Activated naive CD4-positive, alpha-beta T cell (primary cell): ENCODE results near the gene FBXL7.

ENCODE experiments used
- DNase-seq, 4 experiments: peaks; one replicate each; lab custom pipeline; 2025; lab: John Stamatoyannopoulos, UW

FBXL7 gene

GRCh38 chr5:15502208-15502607 is 2.2 kb downstream of the FBXL7 start:
- no peak for DNase-seq

DNA sequence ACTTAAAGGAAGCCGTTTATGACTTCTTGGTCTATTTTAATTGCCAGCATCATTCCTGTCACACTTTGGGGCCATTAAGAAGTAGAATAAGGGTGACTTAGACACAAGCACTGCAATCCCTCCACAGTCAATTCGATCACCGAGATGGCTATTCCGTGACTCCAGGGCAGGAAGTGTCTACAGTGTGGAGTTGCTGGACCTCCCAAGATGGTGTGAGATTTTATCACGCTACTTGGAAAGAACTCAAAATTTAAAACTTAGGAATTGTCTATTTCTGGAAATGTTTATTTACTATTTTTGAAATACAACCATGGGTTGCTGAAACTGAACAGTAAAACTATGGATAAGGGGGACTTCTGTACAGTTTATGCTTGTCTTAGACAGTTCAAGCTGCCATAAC is 6.2 kb downstream of the FBXL7 start:
- DNase-seq = no peak

GRCh38 chr5:15506897-15507296 is 6.9 kb downstream of the FBXL7 start:
- no peak for DNase-seq

DNA sequence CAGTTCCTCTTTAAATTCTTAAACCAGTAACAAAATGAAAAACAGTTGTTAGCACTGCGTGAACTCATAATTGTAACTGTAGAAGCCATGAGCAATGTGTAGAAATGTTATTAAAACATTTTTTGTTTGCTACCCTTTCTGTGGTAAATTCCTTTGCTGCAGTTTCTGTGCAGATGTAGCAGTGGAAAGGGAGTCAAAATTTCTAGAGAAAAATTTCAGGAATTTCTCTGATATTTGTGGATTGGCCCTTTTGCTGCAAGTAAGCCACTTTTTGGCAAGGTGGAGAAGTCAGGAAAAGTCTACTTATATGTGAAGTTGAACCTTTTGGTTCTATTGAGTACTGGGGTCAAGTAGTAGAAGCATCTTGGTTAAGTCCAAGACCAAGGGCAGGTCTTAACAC is 10.1 kb downstream of the FBXL7 start:
- DNase-seq = no peak

GRCh38 chr5:15510831-15511230 is 10.9 kb downstream of the FBXL7 start:
- DNase-seq = no peak

- DNase-seq = no peak
Observed at GRCh38 chr5:15513431-15513830, 13.5 kb downstream of the FBXL7 start.

- DNase-seq = no peak
Observed at GRCh38 chr5:15513911-15514310, 13.9 kb downstream of the FBXL7 start.

DNA sequence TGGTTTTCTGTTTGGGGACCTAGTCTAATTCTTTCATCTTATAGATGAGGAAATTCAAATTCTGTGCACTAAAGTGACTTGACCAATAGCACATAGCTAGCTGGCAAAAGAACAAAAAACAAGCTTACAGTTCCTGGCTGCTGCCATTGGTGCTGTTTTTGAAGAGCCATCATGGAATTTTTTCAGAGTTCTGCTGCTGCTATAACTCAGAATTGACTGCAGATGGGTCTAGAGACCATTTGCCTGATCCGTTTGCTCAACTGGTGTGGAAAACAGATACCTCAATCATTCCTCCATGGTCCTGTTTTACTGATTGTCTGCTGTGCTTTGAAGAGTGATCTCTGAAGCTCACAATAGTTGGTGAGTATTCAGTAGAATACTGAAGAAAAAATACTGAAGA is 15.2 kb downstream of the FBXL7 start:
- no peak for DNase-seq

DNA sequence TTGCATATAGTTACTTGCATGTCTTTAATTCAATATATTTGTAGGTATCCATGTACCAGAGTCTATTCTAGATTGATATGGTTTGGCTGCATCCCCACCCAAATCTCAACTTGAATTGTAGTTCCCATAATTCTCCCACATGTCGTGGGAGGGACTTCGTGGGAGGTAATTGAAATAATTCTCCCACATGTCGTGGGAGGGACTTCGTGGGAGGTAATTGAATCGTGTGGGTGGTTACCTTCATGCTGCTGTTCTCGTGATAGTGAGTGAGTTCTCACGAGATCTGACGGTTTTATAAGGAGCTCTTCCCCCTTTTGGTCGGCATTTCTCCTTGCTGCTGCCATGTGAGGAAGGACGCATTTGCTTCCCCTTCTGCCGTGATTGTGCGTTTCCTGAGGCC is 16.5 kb downstream of the FBXL7 start:
- DNase-seq = no peak

DNA sequence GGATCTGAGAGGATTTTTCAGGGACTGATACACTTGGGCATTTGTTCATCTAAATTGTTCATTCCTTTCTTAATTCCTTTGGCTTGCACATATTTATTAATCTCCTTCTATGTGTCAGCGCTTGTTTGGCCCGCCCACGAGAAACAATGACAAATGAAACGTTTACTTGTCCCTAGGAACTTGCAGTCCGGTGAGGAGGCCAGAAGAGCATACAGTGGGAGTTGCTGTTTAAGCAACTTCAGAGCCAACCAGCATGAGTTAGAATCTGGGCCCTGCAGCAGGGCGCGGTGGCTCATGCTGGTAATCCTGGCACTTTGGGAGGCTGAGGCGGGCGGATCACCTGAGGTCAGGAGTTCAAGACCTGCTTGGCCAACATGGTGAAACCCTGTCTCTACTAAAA is 18.8 kb downstream of the FBXL7 start:
- no peak for DNase-seq

DNA sequence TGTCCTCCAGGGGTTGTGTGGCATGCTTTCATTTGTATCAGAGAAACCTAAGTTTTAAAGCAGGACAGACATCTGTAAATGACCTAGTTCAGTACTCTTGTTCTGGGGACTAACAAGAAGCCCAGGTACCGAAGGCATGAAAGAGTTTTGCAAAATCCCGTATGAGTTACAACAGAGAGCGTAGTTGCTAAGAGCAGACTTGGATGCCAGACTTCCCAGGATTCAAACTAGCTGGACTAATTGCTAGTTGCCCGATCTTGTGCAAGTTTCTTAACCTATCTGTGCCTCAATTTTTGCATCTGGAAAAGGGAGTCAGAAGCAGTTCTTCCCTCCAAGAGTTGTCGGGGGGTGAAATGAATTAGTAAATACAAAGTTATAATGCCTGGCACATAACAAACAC is 20.9 kb downstream of the FBXL7 start:
- DNase-seq = no peak

DNA sequence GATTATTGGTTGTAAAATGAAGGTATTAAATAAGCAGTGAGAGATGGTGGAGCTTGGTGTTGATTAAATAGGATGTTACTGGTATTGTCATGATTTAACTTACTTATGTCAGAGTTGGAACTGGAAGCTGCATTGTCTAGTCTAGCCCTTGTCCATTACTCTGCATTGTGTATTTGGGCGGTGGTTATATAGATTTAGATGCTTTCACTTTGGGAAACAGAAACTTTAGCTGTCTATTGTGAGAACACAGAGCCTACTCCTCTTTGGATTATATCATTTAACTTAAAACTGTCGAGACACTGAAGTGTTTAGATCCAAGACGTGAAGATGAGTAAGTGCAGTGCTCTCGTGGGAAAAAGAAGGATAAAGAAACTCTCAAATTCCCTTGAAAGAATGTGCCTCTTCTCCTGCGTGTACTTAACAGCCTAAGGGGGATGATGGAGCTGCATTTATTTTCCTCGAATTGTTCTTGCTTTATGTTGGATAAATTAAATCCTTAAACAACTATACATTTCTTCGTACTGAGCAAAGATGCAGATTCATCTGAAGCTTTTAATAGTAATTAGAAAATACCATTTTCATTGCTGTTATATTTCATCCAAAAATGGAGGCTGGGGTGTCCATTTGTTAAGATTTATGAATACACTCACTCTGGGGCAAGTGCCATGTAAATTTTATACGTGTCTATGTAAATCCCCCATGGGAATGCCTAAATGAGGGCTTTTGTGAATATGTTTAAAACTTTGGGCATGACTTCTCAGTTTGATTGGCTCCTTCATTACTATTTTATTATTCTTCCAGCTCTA is 21.6 kb downstream of the FBXL7 start:
- no peak for DNase-seq

- DNase-seq = no peak
Observed at GRCh38 chr5:15522187-15522520, 22.2 kb downstream of the FBXL7 start.

DNA sequence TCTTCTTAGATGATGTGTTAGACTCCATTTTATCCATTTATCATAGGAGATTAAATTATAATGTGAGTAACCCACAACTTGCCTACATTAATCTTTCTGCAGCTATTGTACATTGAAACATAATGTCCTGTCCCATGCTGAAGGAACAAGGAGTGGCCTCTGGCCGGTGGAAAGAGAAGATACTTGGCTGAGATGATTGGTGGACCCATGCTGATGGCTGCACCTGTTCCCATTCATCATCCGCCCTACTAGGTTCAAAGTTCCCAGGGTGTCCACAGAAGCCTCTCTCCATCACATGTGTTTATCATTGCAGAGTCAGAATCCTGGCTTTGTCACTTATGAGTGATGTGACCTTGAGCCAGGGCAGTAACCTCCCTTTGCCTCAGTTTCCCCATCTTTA is 24.7 kb downstream of the FBXL7 start:
- DNase-seq = no peak

GRCh38 chr5:15525703-15526275 is 25.8 kb downstream of the FBXL7 start:
- no peak for DNase-seq

DNA sequence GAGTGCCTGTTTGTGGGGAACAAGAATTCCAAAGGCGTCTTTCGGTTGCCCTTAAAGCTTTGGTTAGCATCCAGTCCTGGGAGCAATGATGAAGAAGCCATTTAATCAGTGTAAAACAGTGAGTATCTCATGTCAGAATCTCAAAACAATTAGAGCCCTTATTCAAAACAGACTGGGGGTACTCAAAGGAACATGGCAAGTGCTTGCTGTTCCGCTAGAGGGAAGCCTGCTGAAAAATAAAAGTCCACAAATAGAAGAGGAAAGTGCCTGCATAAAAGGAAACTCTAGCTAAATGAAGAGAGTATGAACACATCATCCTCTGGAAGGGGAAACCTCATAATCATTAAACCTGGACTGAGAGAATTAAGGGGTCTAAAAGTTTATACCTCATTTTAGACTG is 26.4 kb downstream of the FBXL7 start:
- DNase-seq = no peak

GRCh38 chr5:15528476-15528875 is 28.5 kb downstream of the FBXL7 start:
- no peak for DNase-seq

GRCh38 chr5:15529013-15529412 is 29.0 kb downstream of the FBXL7 start:
- DNase-seq = no peak

DNA sequence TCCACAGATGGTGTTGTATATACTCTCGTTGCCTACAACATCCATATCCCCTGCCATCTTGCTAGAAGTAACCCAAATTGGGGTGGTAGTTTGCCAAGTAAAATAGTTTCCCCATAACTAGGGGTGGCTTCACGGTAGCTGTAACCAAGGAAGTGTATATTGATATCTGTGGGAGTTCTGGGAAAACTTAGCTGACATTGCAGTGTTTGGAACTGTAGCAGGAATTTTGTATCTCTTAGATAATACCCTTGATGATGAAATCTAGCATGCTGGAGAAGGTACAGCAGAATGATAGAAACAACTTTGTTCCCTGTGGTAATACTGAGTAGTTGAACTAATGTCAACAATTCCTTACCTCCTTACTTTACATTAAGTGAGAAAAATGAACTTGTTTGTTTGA is 29.8 kb downstream of the FBXL7 start:
- DNase-seq = no peak

DNA sequence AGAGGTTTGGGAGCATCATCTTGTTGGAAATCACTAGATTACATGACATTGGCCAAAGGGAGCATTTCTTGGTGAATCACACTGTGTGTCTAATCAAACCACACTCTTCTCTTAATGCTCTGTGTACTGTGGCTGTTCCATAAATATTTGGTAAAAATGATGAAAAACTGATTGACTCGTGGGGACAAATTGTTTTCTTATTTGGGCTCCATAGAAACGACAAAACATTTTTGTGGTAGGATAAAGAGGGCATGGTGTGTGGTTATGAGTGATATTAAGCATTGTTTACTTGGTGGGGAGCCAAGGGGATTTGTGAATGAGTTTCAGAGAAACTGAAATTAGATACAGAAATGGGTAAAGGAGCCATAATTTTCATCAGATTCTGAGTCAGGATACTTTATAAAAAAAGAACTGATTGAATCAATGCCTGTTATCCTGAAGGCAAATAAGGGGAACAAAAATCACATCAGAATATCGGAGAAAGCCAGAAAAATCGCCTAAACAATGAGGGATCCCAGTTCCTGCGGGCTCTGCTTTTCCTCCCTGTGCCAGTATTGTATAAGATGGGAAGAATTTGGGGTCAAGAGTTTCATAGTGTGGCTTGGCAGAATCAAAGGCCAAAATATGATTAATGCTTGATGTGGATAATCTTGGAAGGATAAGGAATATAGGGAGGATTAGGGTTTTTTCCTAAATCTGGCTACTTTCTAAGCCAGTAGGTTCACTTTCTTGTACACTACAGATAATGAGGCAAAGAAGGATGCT is 33.3 kb downstream of the FBXL7 start:
- DNase-seq = no peak

GRCh38 chr5:15535938-15536337 is 36.0 kb downstream of the FBXL7 start:
- DNase-seq = no peak

DNA sequence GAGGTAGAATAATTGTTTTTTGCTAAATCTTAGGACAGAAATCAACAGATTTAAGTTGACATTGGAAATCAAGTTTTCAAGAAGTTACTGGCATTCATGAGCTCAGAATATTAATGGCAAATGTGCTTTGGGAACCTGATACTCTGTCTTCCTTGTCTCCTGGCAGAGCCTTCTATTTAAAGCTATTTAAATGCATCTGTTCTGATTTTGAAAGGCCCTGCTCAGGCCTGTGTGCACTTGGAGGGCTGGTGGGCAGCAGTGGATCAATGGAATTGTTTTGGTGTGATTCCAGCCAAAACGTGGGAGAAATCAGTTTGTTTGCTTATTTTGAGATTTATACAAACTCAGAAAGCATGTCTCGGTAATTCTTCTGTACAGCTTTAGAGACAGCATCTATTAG is 38.5 kb downstream of the FBXL7 start:
- DNase-seq = no peak

DNA sequence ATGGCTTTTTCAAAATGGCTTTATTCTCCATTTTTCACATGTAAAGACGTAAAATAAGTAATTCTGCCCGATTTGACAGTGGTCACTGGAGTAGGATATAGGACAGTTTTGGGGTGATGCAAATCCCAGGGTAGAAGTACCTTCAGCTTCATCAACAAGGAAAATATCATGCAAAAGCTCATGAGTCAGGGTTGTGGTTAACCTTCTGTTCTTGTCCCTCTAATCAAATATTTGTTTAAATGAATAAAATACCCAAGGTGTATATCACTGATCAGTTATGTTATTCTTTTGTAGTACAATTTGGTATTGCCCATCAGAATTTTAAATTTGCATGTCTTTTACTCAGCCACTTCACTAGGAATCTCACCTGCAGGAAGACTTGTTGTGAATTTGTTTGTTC is 40.0 kb downstream of the FBXL7 start:
- no peak for DNase-seq
